GM18511 (cell line): ENCODE data around the gene PADI4.
"Not testable (repeated sequence)": the region's sequence is repeated elsewhere in the genome, so short reads cannot be mapped to it uniquely, and the experiment has no call there.

Experiments used
- ATAC-seq: cut with Tn5 transposase; IDR thresholded peaks from one replicate; pipeline ENCODE4 v1.9.1; 2021; ENCODE audit warnings: mild to moderate bottlenecking, moderate library complexity; ENCODE audit not compliant: unreplicated experiment

PADI4 gene

GRCh38 chr1:17313530-17314309 is 5.7 kb downstream of the PADI4 start:
- no peak for ATAC-seq

GRCh38 chr1:17314491-17314971 is 6.5 kb downstream of the PADI4 start:
- no peak for ATAC-seq

GRCh38 chr1:17315542-17316130 is 7.6 kb downstream of the PADI4 start:
- no peak for ATAC-seq

GRCh38 chr1:17316704-17317103 is 8.7 kb downstream of the PADI4 start:
- no peak for ATAC-seq

- ATAC-seq = no peak
Observed at GRCh38 chr1:17318262-17318661, 10.3 kb downstream of the PADI4 start.

- no peak for ATAC-seq
Observed at GRCh38 chr1:17319561-17320350, 11.8 kb downstream of the PADI4 start.

GRCh38 chr1:17321857-17322390 is 13.9 kb downstream of the PADI4 start:
- not testable (repeated sequence) for ATAC-seq

GRCh38 chr1:17328855-17329254 is 20.9 kb downstream of the PADI4 start:
- no peak for ATAC-seq

- ATAC-seq = no peak
Observed at GRCh38 chr1:17329610-17330009, 21.6 kb downstream of the PADI4 start.

GRCh38 chr1:17330856-17331255 is 22.9 kb downstream of the PADI4 start:
- ATAC-seq = no peak

- ATAC-seq = no peak
Observed at GRCh38 chr1:17333081-17333480, 25.1 kb downstream of the PADI4 start.

- ATAC-seq = no peak
Observed at GRCh38 chr1:17335821-17336710, 28.1 kb downstream of the PADI4 start.

GRCh38 chr1:17338706-17339493 is 30.9 kb downstream of the PADI4 start:
- no peak for ATAC-seq

GRCh38 chr1:17339521-17339920 is 31.5 kb downstream of the PADI4 start:
- no peak for ATAC-seq

GRCh38 chr1:17340358-17340757 is 32.4 kb downstream of the PADI4 start:
- no peak for ATAC-seq

GRCh38 chr1:17342014-17342441 is 34.0 kb downstream of the PADI4 start:
- no peak for ATAC-seq

GRCh38 chr1:17345506-17345905 is 37.5 kb downstream of the PADI4 start:
- ATAC-seq = not testable (repeated sequence)

- ATAC-seq = no peak
Observed at GRCh38 chr1:17346046-17346789, 38.2 kb downstream of the PADI4 start.
